Smooth muscle cell (in vitro differentiated cells): ENCODE measurements around the gene IL1RAPL2. TPM values are rescaled to one million over a fixed set of nuclear protein-coding genes. Genes with fewer than 3 reads are reported as not detected.

Experiments used
- DNase-seq: peaks from one replicate; lab custom pipeline; 2025; ENCODE audit not compliant: unreplicated experiment; lab: John Stamatoyannopoulos, UW
- H2AFZ ChIP-seq: fragments of 200-600 bp; sonication (generic); 2 replicates; pipeline ENCODE4 v1.6.0; 2016; ENCODE audit warnings: antibody characterized with exemption, low read depth, mild to moderate bottlenecking
- H3F3A ChIP-seq: fragments of 200-600 bp; sonication (generic); 2 replicates; pipeline ENCODE4 v1.6.0; 2017; ENCODE audit warnings: antibody characterized with exemption, low read depth
- H3K27ac ChIP-seq: fragments of 200-600 bp; sonication (generic); 2 replicates; pipeline ENCODE4 v1.5.1; 2016; ENCODE audit warnings: low read depth, mild to moderate bottlenecking
- H3K27me3 ChIP-seq: fragments of 200-600 bp; sonication (generic); 2 replicates; pipeline ENCODE4 v1.6.1; 2016; ENCODE audit warnings: low read depth, mild to moderate bottlenecking
- H3K36me3 ChIP-seq: fragments of 200-600 bp; sonication (generic); 2 replicates; pipeline ENCODE4 v1.5.1; 2016; ENCODE audit warnings: low read depth
- H3K4me1 ChIP-seq: fragments of 200-600 bp; sonication (generic); 2 replicates; pipeline ENCODE4 v1.5.1; 2016; ENCODE audit warnings: low read depth
- H3K4me2 ChIP-seq: fragments of 200-600 bp; sonication (generic); 2 replicates; pipeline ENCODE4 v1.6.0; 2016; ENCODE audit warnings: mild to moderate bottlenecking
- H3K4me3 ChIP-seq: fragments of 200-600 bp; sonication (generic); 2 replicates; pipeline ENCODE4 v1.5.1; 2016; ENCODE audit warnings: mild to moderate bottlenecking
- H3K79me2 ChIP-seq: fragments of 200-600 bp; sonication (generic); 2 replicates; pipeline ENCODE4 v1.6.0; 2016; ENCODE audit warnings: low read depth, mild to moderate bottlenecking
- H3K9ac ChIP-seq: fragments of 200-600 bp; sonication (generic); 2 replicates; pipeline ENCODE4 v1.6.0; 2016; ENCODE audit warnings: low read depth
- H3K9me3 ChIP-seq: fragments of 200-600 bp; sonication (generic); replicated peaks from 2 replicates; pipeline ENCODE4 v1.5.1; 2016; ENCODE audit warnings: low read depth
- H4K20me1 ChIP-seq: fragments of 200-600 bp; sonication (generic); 2 replicates; pipeline ENCODE4 v1.6.0; 2016; ENCODE audit warnings: low read depth
- WGBS: methylation state at CpG from one replicate; pipeline ENCODE4 v1.1.7; 2016; ENCODE audit warnings: low lambda C conversion rate; 5-methylcytosine and 5-hydroxymethylcytosine counted together
- polyA plus RNA-seq: library from polyadenylated mRNA; unstranded; fragments of >200 nt; fragmentation: Nextera tagmentation; extraction: Ambion mirVana; gene quantifications from 2 replicates; pipeline ENCODE4 v1.2.1, GENCODE V29; 2016
- total RNA-seq: library from RNA; depleted of rRNA; stranded (reverse); fragments of >200 nt; gene quantifications from 2 replicates; pipeline ENCODE4 v1.2.3, GENCODE V29; 2014
- TF ChIP-seq, protein P1 (sequence below): fragments of 200-600 bp; sonication (generic); IDR thresholded peaks from 2 replicates; pipeline ENCODE4 v1.5.1; 2017; ENCODE audit warnings: borderline replicate concordance, mild to moderate bottlenecking, antibody characterized with exemption; ENCODE audit not compliant: insufficient read depth, poor library complexity, severe bottlenecking

The IL1RAPL2 gene
- total and polyA plus RNA-seq, 2 experiments from 2014 or later, result not detected

DNA sequence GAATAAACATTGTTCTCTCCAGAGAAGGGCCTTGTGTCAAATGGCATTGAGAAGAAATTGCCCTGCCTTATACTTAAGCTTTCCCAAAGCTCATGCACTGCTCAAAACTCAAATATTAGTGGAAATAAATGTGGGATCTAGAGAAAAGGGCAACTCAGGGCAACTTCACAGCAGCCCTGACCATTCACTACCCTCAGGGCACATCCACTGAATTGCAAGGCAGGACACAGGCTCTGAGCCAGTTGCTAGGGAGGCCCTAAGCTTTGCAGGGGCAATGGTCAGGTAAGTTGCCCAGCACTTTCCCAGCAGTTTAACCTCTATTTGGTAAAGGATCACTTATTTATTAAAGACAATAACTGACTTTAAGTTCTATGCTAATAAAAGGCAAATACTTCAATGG, 909.8 kb downstream of the IL1RAPL2 start:
- Histone ChIP-seq H3K36me3 (no peaks in the 10 kb centered on the region), H3K27me3 (no peaks in the 10 kb centered on the region), H3K27ac (no peak overlapping the region), H3K4me2 (no peak overlapping the region), H3K4me3 (no peak overlapping the region), H3K9me3 (no peaks in the 10 kb centered on the region), H3K4me1 (no peaks in the 10 kb centered on the region), H4K20me1 (no peaks in the 10 kb centered on the region), H3K9ac (no peak overlapping the region), H2AFZ (no peak overlapping the region), H3K79me2 (no peaks in the 10 kb centered on the region), H3F3A (no peaks in the 10 kb centered on the region)
- no peak for DNase-seq
- TF ChIP-seq, protein P1, sequence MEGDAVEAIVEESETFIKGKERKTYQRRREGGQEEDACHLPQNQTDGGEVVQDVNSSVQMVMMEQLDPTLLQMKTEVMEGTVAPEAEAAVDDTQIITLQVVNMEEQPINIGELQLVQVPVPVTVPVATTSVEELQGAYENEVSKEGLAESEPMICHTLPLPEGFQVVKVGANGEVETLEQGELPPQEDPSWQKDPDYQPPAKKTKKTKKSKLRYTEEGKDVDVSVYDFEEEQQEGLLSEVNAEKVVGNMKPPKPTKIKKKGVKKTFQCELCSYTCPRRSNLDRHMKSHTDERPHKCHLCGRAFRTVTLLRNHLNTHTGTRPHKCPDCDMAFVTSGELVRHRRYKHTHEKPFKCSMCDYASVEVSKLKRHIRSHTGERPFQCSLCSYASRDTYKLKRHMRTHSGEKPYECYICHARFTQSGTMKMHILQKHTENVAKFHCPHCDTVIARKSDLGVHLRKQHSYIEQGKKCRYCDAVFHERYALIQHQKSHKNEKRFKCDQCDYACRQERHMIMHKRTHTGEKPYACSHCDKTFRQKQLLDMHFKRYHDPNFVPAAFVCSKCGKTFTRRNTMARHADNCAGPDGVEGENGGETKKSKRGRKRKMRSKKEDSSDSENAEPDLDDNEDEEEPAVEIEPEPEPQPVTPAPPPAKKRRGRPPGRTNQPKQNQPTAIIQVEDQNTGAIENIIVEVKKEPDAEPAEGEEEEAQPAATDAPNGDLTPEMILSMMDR, result no peak

DNA sequence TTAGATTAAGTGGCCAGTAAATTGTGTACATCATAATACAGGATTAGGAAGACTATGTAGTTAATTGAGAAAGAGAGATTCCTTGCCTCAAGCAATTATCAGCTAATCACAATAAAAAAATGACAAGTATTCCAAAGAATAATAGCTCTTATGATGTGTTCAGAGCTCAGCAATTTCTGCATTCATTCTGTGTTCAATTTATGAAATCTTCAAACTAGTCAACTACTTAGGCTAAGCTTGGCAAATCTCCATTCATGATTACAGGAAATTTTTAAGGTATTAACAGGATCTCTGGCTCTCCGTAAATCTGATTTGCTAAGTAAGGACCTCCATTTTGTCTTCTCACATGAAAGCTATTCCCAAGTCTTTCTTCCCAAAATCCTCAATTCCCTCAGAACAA, 911.4 kb downstream of the IL1RAPL2 start:
- no peaks in the 10 kb centered on the region for H3K79me2 ChIP-seq
- no peak overlapping the region for H3K27ac ChIP-seq
- no peak overlapping the region for H3K9ac ChIP-seq
- no peak overlapping the region for H2AFZ ChIP-seq
- no peak overlapping the region for H3K4me3 ChIP-seq
- no peaks in the 10 kb centered on the region for H3K36me3 ChIP-seq
- TF ChIP-seq, protein P1, result no peak
- WGBS, result 74% methylated on average over 1 of the region's 1 CpG
- H3F3A ChIP-seq, result no peaks in the 10 kb centered on the region
- no peaks in the 10 kb centered on the region for H3K9me3 ChIP-seq
- DNase-seq, result no peak
- H4K20me1 ChIP-seq, result no peaks in the 10 kb centered on the region
- no peak overlapping the region for H3K4me2 ChIP-seq
- no peaks in the 10 kb centered on the region for H3K4me1 ChIP-seq
- H3K27me3 ChIP-seq, result no peaks in the 10 kb centered on the region

DNA sequence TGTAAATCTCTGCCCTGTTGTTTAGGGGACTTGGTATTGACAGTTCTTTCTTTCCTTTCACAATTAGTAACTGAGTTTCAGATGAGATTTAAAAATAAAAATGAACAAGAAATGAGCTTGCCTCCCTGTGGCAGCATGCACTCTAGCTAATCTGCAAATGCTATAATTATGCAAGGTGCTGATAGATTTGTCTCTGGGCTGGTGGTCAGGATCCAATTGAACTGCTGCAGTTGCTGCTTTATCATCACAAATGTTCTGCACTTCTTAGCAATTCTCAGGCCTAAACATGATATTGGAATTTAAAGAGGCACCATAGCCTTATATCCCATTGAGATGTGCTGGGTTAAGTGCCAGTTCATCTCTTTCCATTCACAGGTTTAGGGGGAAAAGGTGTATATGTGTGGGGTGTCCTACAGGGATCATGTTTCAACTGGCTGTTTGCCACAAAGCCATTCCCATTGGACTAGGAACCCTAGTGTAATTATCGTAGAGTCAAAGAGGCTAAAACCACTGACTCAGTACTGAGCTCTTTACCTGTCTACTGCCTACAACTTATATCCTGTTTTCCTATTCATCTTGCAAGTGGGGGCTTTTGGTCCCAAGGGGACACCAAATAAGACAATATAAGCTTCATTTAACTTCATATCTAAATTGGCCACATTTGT, 914.8 kb downstream of the IL1RAPL2 start:
- WGBS, result 81% methylated on average over 1 of the region's 1 CpG
- H3F3A ChIP-seq, result no peaks in the 10 kb centered on the region
- H3K4me1 ChIP-seq, result no peaks in the 10 kb centered on the region
- H3K27ac ChIP-seq, result no peak overlapping the region
- no peaks in the 10 kb centered on the region for H3K36me3 ChIP-seq
- H3K4me2 ChIP-seq, result no peak overlapping the region
- TF ChIP-seq, protein P1, result no peak
- no peaks in the 10 kb centered on the region for H3K79me2 ChIP-seq
- H4K20me1 ChIP-seq, result no peaks in the 10 kb centered on the region
- H3K27me3 ChIP-seq, result no peaks in the 10 kb centered on the region
- no peak overlapping the region for H3K4me3 ChIP-seq
- peaks cover 4% of the 10 kb centered on the region for H3K9me3 ChIP-seq
- no peak overlapping the region for H2AFZ ChIP-seq
- no peak for DNase-seq
- H3K9ac ChIP-seq, result no peak overlapping the region

DNA sequence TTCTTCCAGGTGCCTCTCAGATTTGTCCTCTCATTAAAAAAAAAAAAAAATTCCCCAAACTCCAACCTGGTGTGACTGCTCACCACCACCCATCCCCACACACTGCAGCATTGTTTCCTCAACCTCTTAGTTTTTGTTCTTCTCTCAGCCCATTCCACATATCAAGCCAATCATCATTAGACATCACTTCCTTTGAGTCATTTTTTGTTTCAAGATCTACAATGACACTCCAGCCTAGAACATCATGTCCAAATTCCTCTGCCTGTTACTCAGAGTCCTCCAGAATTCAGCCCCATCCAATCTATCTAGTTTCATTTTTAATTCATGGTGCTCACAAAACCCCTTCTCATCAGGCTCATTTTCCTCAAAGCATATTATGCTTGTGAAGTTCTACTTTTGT, 917.0 kb downstream of the IL1RAPL2 start:
- peaks cover 4% of the 10 kb centered on the region for H3K9me3 ChIP-seq
- H4K20me1 ChIP-seq, result no peaks in the 10 kb centered on the region
- H3K27me3 ChIP-seq, result no peaks in the 10 kb centered on the region
- no peak for DNase-seq
- H3K4me2 ChIP-seq, result no peak overlapping the region
- no peaks in the 10 kb centered on the region for H3F3A ChIP-seq
- no peak overlapping the region for H3K9ac ChIP-seq
- no peaks in the 10 kb centered on the region for H3K4me1 ChIP-seq
- no peak overlapping the region for H3K4me3 ChIP-seq
- no peak overlapping the region for H2AFZ ChIP-seq
- H3K79me2 ChIP-seq, result no peaks in the 10 kb centered on the region
- H3K27ac ChIP-seq, result no peak overlapping the region
- TF ChIP-seq, protein P1, result no peak
- H3K36me3 ChIP-seq, result no peaks in the 10 kb centered on the region
